IMR-90 (cell line): ENCODE data around the gene FBXO9. TPM values are rescaled to one million over a fixed set of nuclear protein-coding genes. Genes with fewer than 3 reads are reported as not detected.

Experiments used
- ATAC-seq: fragments of 200-7000 bp; cut with Tn5 transposase; 2 replicates; pipeline ENCODE4 v1.9.1; 2020; ENCODE audit warnings: low read depth, mild to moderate bottlenecking, moderate library complexity
- BruUV-seq: library from RNA; stranded (reverse); fragments of 400-500 nt; replicated peaks from 2 replicates; lab custom pipeline; 2021; lab: Mats Ljungman, UMichigan
- CTCF ChIA-PET: fragments of 300-600 bp; formaldehyde crosslinking; extraction: SDS; loops from one replicate; lab custom pipeline; 2021; ENCODE audit warnings: antibody characterized with exemption; lab: Yijun Ruan, JAX
- POLR2A ChIA-PET: fragments of 300-600 bp; sonication (Branson Sonifier 250); formaldehyde crosslinking; loops from one replicate; lab custom pipeline; 2022; ENCODE audit warnings: antibody characterized with exemption; ENCODE audit not compliant: unreplicated experiment; lab: Charles Lee
- DNase-seq: peaks from one replicate; pipeline ENCODE4 v3.0.0; 2013
- H2AFZ ChIP-seq: replicated peaks from 2 replicates; pipeline ENCODE3; 2013; ENCODE audit warnings: low read length, mild to moderate bottlenecking; ENCODE audit not compliant: poor library complexity
- H2AK5ac ChIP-seq: 2 replicates; pipeline ENCODE4 v1.6.1; 2013; ENCODE audit warnings: low read depth, low read length, inconsistent platforms
- H2AK9ac ChIP-seq: replicated peaks from 2 replicates; pipeline ENCODE3; 2013; ENCODE audit warnings: mild to moderate bottlenecking, low read depth, low read length, moderate library complexity; ENCODE audit not compliant: poor library complexity
- H2BK120ac ChIP-seq: 2 replicates; pipeline ENCODE4 v1.6.1; 2013; ENCODE audit warnings: low read depth, low read length, inconsistent platforms
- H2BK15ac ChIP-seq: 3 replicates; pipeline ENCODE4 v1.6.1; 2013; ENCODE audit warnings: low read depth, low read length, inconsistent platforms
- H2BK20ac ChIP-seq: 2 replicates; pipeline ENCODE4 v1.6.1; 2013; ENCODE audit warnings: low read depth, mild to moderate bottlenecking, inconsistent platforms, low read length, moderate library complexity
- H2BK5ac ChIP-seq: 2 replicates; pipeline ENCODE4 v1.6.1; 2013; ENCODE audit warnings: mild to moderate bottlenecking, low read depth, low read length, inconsistent platforms; ENCODE audit not compliant: poor library complexity, severe bottlenecking
- H3K14ac ChIP-seq: replicated peaks from 2 replicates; pipeline ENCODE4 v1.6.1; 2013; ENCODE audit warnings: low read depth, low read length, inconsistent platforms
- H3K18ac ChIP-seq: 2 replicates; pipeline ENCODE4 v1.6.1; 2013; ENCODE audit warnings: low read depth, low read length, control low read depth
- H3K23ac ChIP-seq: 2 replicates; pipeline ENCODE4 v1.6.1; 2013; ENCODE audit warnings: low read depth, low read length, inconsistent platforms
- H3K27ac ChIP-seq: 2 replicates; pipeline ENCODE4 v1.5.1; 2013; ENCODE audit warnings: mild to moderate bottlenecking, control low read depth, low read length; ENCODE audit not compliant: insufficient read depth
- H3K27me3 ChIP-seq: 2 replicates; pipeline ENCODE4 v1.6.1; 2013; ENCODE audit warnings: low read length; ENCODE audit not compliant: control insufficient read depth, insufficient read depth
- H3K36me3 ChIP-seq: 2 replicates; pipeline ENCODE4 v1.6.1; 2013; ENCODE audit warnings: low read length, mixed read lengths; ENCODE audit not compliant: control insufficient read depth, insufficient read depth
- H3K4ac ChIP-seq: 2 replicates; pipeline ENCODE4 v1.6.1; 2013; ENCODE audit warnings: low read depth, low read length, inconsistent platforms
- H3K4me1 ChIP-seq: 2 replicates; pipeline ENCODE4 v1.6.1; 2013; ENCODE audit warnings: low read length, mixed read lengths; ENCODE audit not compliant: control insufficient read depth, insufficient read depth
- H3K4me2 ChIP-seq: 2 replicates; pipeline ENCODE4 v1.6.1; 2013; ENCODE audit warnings: low read depth, mild to moderate bottlenecking, control low read depth, low read length, moderate library complexity
- H3K4me3 ChIP-seq: 2 replicates; pipeline ENCODE4 v1.5.1; 2013; ENCODE audit warnings: low read depth, mild to moderate bottlenecking, control low read depth, low read length, moderate library complexity; ENCODE audit not compliant: insufficient read depth
- H3K56ac ChIP-seq: 2 replicates; pipeline ENCODE4 v1.6.1; 2013; ENCODE audit warnings: low read length, inconsistent platforms; ENCODE audit not compliant: insufficient read depth; ENCODE audit errors: extremely low read depth
- H3K79me1 ChIP-seq, 2 experiments: 2 replicates each; pipeline ENCODE4 v1.6.1; 2013; ENCODE audit warnings: low read length in 2 of 2, inconsistent platforms in 1 of 2, low read depth in 1 of 2
- H3K9ac ChIP-seq: 2 replicates; pipeline ENCODE4 v1.6.1; 2013; ENCODE audit warnings: low read depth, low read length, control low read depth
- H3K9me1 ChIP-seq: 2 replicates; pipeline ENCODE4 v1.6.1; 2013; ENCODE audit warnings: low read length, inconsistent platforms; ENCODE audit not compliant: insufficient read depth
- H3K9me3 ChIP-seq: 2 replicates; pipeline ENCODE4 v1.6.1; 2013; ENCODE audit warnings: low read length; ENCODE audit not compliant: control insufficient read depth, insufficient read depth
- H4K20me1 ChIP-seq: 2 replicates; pipeline ENCODE4 v1.6.1; 2013; ENCODE audit warnings: low read length, inconsistent platforms; ENCODE audit not compliant: insufficient read depth
- H4K5ac ChIP-seq: 2 replicates; pipeline ENCODE4 v1.6.1; 2013; ENCODE audit warnings: mild to moderate bottlenecking, low read depth, low read length, control low read depth
- H4K8ac ChIP-seq, 2 experiments: 2 replicates each; pipeline ENCODE4 v1.6.1; 2013; ENCODE audit warnings: low read depth in 2 of 2, low read length in 2 of 2, control low read depth in 1 of 2, inconsistent platforms in 1 of 2
- H4K91ac ChIP-seq: 2 replicates; pipeline ENCODE4 v1.6.1; 2013; ENCODE audit warnings: low read depth, low read length, inconsistent platforms; ENCODE audit not compliant: insufficient read depth
- BHLHE40 ChIP-seq: fragments of 150-350 bp; IDR thresholded peaks from 2 replicates; pipeline ENCODE4 v1.6.1; 2016; ENCODE audit warnings: mild to moderate bottlenecking, low read depth, low read length
- CEBPB ChIP-seq: IDR thresholded peaks from 2 replicates; pipeline ENCODE4 v1.6.1; 2012; ENCODE audit warnings: low read depth, low read length, improper control_type of control experiment
- CHD1 ChIP-seq: IDR thresholded peaks from 2 replicates; pipeline ENCODE4 v1.6.1; 2012; ENCODE audit warnings: low read depth, low read length, improper control_type of control experiment
- FOS ChIP-seq: fragments of 150-350 bp; IDR thresholded peaks from 2 replicates; pipeline ENCODE4 v1.6.1; 2016; ENCODE audit warnings: low read depth, low read length
- MAFK ChIP-seq: IDR thresholded peaks from 2 replicates; pipeline ENCODE4 v1.6.1; 2012; ENCODE audit warnings: low read depth, low read length, improper control_type of control experiment
- MAZ ChIP-seq: IDR thresholded peaks from 2 replicates; pipeline ENCODE4 v1.6.1; 2012; ENCODE audit warnings: low read depth, mild to moderate bottlenecking, low read length, improper control_type of control experiment, moderate library complexity, borderline replicate concordance
- MXI1 ChIP-seq: IDR thresholded peaks from 2 replicates; pipeline ENCODE4 v1.6.1; 2012; ENCODE audit warnings: low read depth, mild to moderate bottlenecking, low read length, moderate library complexity, borderline replicate concordance
- NFE2L2 ChIP-seq: fragments of 150-350 bp; IDR thresholded peaks from 2 replicates; pipeline ENCODE4 v1.6.1; 2016; ENCODE audit warnings: low read depth, mild to moderate bottlenecking, low read length
- POLR2A ChIP-seq: IDR thresholded peaks from 2 replicates; pipeline ENCODE4 v1.6.1; 2012; ENCODE audit warnings: mild to moderate bottlenecking, low read depth, low read length
- RAD21 ChIP-seq: IDR thresholded peaks from 2 replicates; pipeline ENCODE4 v1.6.1; 2012; ENCODE audit warnings: low read length, improper control_type of control experiment
- RCOR1 ChIP-seq: IDR thresholded peaks from 2 replicates; pipeline ENCODE4 v1.6.1; 2012; ENCODE audit warnings: mild to moderate bottlenecking, low read length, improper control_type of control experiment; ENCODE audit not compliant: insufficient replicate concordance
- RFX5 ChIP-seq: IDR thresholded peaks from 2 replicates; pipeline ENCODE4 v1.8.0; 2012; ENCODE audit warnings: low read depth, mild to moderate bottlenecking, low read length, moderate library complexity
- SMC3 ChIP-seq: fragments of 150-350 bp; IDR thresholded peaks from 2 replicates; pipeline ENCODE4 v1.6.1; 2016; ENCODE audit warnings: low read depth, mild to moderate bottlenecking, antibody characterized with exemption, low read length, moderate library complexity
- USF2 ChIP-seq: fragments of 150-350 bp; IDR thresholded peaks from 2 replicates; pipeline ENCODE4 v1.6.1; 2017; ENCODE audit warnings: mild to moderate bottlenecking, antibody characterized with exemption, low read length, low read depth
- dilution Hi-C: fragments of 300-500 bp; cut with HindIII; formaldehyde crosslinking; loops from one replicate; pipeline ENCODE4 v1.14.3; 2018; ENCODE audit warnings: low sequenced_read_pairs; ENCODE audit not compliant: unreplicated experiment
- in situ Hi-C: fragments of 300-500 bp; cut with MboI; formaldehyde crosslinking; loops from 3 replicates; pipeline ENCODE4 v1.14.3; 2019; ENCODE audit warnings: low sequenced_read_pairs, inconsistent platforms, mixed read lengths
- intact Hi-C: fragments of 100-400 bp; cut with micrococcal nuclease; formaldehyde crosslinking; loops from 2 replicates; pipeline ENCODE4 v1.10.0; 2022
- polyA plus RNA-seq, 3 experiments: library from polyadenylated mRNA; depleted of rRNA; stranded (reverse); fragments of >200 nt; gene quantifications; 2 replicates each; pipeline ENCODE4 v1.2.3, GENCODE V29; 2012; ENCODE audit warnings: low replicate concordance in 1 of 3
- total RNA-seq: library from RNA; depleted of rRNA; stranded (reverse); fragments of >200 nt; gene quantifications from 2 replicates; pipeline ENCODE4 v1.2.3, GENCODE V29; 2012
- TF ChIP-seq, protein P1 (sequence below): fragments of 150-350 bp; IDR thresholded peaks from 2 replicates; pipeline ENCODE4 v1.6.1; 2016; ENCODE audit warnings: low read depth, mild to moderate bottlenecking, low read length, moderate library complexity, borderline replicate concordance
- TF ChIP-seq, protein P2 (sequence below): conservative IDR thresholded peaks from 2 replicates; pipeline ENCODE4 v1.5.1; 2012; ENCODE audit warnings: mild to moderate bottlenecking, low read depth, low read length, improper control_type of control experiment

FBXO9 gene
- total and polyA plus RNA-seq, 2 of the 4 experiments (the other 2 are of a cell fraction) = 49.6 to 65.9 TPM

DNA sequence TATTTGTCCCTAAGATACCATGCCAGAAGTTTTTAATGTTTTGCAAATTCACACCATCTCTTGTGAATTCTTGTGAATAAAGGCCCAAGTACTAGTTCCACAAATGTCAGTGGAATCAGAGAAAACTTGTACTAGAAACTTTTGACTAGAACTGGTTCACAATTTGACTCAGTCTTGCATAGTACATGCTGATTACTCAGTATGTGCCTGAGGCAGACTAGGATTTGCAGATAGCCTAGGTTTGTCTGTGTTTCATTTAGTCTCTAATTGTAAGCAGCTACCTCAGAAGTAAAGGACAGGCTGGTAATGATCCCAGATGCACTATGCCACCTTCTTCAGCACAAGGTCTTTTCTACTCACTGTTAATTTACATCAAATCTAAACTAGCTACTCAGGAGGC, 35.9 kb upstream of the FBXO9 start:
- in situ Hi-C loops = no loop called here
- BruUV-seq = no TSS peak
- no peak for ATAC-seq

More for the DNA sequence above, 35.9 kb upstream of the FBXO9 start:
- H3K79me1 ChIP-seq = 0 out of 4 replicates have a peak, but pooled peaks cover 0 to 7% of the 10 kb centered on the region in 2 experiments
- H3K4me2 ChIP-seq = no peak overlapping the region
- H2BK20ac ChIP-seq = no peak overlapping the region
- DNase-seq = no peak
- no peak overlapping the region for H4K8ac ChIP-seq
- H3K36me3 ChIP-seq = peaks cover 17% of the 10 kb centered on the region
- no peak overlapping the region for H2BK120ac ChIP-seq
- no peaks in the 10 kb centered on the region for H3K27me3 ChIP-seq
- intact Hi-C loops = no loop called here
- H3K56ac ChIP-seq = no peak overlapping the region
- no peaks in the 10 kb centered on the region for H4K20me1 ChIP-seq
- TF ChIP-seq FOS (no peak), RCOR1 (no peak), MAFK (no peak), CHD1 (no peak), POLR2A (no peak), CEBPB (no peak), MXI1 (no peak), RAD21 (no peak), NFE2L2 (no peak), SMC3 (no peak), USF2 (no peak), MAZ (no peak), BHLHE40 (no peak), RFX5 (no peak)
- TF ChIP-seq, protein P1, sequence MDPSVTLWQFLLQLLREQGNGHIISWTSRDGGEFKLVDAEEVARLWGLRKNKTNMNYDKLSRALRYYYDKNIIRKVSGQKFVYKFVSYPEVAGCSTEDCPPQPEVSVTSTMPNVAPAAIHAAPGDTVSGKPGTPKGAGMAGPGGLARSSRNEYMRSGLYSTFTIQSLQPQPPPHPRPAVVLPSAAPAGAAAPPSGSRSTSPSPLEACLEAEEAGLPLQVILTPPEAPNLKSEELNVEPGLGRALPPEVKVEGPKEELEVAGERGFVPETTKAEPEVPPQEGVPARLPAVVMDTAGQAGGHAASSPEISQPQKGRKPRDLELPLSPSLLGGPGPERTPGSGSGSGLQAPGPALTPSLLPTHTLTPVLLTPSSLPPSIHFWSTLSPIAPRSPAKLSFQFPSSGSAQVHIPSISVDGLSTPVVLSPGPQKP = no peak
- TF ChIP-seq, protein P2, sequence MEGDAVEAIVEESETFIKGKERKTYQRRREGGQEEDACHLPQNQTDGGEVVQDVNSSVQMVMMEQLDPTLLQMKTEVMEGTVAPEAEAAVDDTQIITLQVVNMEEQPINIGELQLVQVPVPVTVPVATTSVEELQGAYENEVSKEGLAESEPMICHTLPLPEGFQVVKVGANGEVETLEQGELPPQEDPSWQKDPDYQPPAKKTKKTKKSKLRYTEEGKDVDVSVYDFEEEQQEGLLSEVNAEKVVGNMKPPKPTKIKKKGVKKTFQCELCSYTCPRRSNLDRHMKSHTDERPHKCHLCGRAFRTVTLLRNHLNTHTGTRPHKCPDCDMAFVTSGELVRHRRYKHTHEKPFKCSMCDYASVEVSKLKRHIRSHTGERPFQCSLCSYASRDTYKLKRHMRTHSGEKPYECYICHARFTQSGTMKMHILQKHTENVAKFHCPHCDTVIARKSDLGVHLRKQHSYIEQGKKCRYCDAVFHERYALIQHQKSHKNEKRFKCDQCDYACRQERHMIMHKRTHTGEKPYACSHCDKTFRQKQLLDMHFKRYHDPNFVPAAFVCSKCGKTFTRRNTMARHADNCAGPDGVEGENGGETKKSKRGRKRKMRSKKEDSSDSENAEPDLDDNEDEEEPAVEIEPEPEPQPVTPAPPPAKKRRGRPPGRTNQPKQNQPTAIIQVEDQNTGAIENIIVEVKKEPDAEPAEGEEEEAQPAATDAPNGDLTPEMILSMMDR = no peak
- H2BK15ac ChIP-seq = no peak overlapping the region
- H3K9ac ChIP-seq = no peak overlapping the region
- no peak overlapping the region for H3K14ac ChIP-seq
- H3K9me1 ChIP-seq = peaks cover 6% of the 10 kb centered on the region
- H3K4me3 ChIP-seq = no peak overlapping the region
- no peak overlapping the region for H3K4ac ChIP-seq
- H3K27ac ChIP-seq = no peak overlapping the region
- no peak overlapping the region for H4K5ac ChIP-seq
- no peak overlapping the region for H2AFZ ChIP-seq
- no peak overlapping the region for H2BK5ac ChIP-seq
- no peak overlapping the region for H4K91ac ChIP-seq
- H3K23ac ChIP-seq = no peak overlapping the region
- H3K4me1 ChIP-seq = peaks cover 8% of the 10 kb centered on the region
- no peak overlapping the region for H2AK5ac ChIP-seq
- dilution Hi-C loops = no loop called here
- H3K18ac ChIP-seq = no peak overlapping the region
- no peaks in the 10 kb centered on the region for H3K9me3 ChIP-seq
- ChIA-PET CTCF (no interaction called here), POLR2A (no interaction called here)
- no peak overlapping the region for H2AK9ac ChIP-seq
